Measurements from ENCODE around the gene CRISPLD2.
"Not testable (repeated sequence)": the region's sequence is repeated elsewhere in the genome, so short reads cannot be mapped to it uniquely, and the experiment has no call there.

Gene CRISPLD2

DNA sequence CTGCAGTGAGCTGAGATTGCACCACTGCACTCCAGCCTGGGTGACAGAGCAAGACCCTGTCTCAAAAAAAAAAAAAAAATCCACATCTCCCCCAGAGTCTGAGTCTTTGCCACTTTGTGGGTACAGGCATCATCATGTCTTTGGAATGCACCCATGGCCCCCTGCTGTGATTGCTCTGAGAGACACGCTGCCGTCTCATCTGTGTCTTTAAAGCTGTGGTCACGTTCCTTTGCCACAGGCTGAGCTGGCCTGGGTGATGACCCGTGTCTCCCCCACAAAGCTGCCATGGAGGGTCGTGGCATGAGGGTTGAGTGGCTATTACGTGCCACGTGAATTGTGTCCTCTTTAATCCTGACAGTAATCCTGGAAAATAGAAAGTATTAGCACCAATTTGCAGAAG, 20.2 kb downstream of the CRISPLD2 start:
- DNase-seq (ENCODE audit: low read depth in 2 of 2): no peak

DNA sequence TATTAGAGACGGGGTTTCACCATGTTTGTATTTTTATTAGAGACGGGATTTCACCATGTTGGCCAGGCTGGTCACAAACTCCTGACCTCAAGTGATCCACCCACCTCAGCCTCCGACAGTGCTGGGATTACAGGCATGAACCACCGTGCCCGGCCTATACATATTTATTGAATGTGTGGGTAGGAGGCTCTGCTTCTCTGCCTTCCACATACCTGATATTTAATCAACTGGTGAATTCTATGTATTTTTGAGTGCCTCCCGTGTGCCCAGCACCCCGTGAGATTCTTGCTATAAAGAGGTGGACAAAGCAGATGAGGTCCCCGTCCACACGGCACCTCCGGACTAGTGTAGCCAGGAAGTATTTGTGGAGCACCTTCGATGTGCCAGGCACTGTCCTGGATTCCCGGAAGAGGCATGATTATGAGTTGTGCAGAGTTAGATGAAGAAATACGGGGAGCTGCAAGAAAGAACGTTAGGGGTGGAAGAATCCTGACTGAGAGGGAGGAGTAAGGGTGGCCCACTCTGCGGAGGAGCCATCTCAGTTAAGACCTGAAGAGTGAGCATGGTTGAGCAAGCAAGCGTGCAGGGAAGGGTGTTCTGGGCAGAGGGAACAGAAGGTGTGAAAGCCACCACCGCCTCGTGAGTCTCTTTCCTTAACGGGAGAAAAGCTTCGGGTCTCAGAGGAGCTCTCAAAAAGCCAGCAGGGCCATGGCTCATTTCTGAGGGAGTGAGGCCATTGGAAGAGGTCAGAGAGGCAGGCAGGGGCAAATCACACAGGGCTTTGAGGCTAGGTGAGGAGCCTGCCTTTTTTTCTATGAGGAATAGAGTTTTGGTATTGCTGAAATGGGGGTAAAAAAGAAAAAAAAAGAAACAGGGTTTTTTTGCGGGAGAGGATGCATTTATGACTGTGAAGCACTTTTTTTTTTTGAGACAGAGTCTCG, 21.2 kb downstream of the CRISPLD2 start:
- no peak for DNase-seq (ENCODE audit: low read depth in 2 of 2)

DNA sequence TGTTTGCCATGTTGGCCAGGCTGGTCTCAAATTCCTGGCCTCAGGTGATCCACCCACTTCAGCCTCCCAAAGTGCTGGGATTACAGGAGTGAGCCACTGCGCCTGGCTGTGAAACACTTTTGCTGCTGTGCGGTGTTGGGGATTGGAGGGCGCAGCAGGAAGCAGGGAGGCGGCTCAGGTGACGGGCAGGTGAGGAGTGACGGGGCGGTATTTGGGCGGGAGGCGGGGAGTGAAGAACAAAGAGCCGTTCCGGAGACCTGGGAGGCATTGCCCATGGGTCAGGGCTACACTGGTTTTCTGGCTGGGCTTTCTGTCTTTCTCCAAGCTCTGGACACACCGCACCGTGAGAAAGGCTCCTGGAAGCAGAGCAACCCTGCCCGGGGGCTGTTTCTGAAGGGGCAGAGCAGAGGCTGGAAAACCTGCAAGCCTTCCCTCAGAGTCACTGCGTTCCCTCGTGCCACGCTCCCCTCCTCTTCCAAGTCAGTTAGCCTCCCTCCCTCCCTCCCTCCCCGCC, 22.1 kb downstream of the CRISPLD2 start:
- no peak for DNase-seq (ENCODE audit: low read depth in 2 of 2)

DNA sequence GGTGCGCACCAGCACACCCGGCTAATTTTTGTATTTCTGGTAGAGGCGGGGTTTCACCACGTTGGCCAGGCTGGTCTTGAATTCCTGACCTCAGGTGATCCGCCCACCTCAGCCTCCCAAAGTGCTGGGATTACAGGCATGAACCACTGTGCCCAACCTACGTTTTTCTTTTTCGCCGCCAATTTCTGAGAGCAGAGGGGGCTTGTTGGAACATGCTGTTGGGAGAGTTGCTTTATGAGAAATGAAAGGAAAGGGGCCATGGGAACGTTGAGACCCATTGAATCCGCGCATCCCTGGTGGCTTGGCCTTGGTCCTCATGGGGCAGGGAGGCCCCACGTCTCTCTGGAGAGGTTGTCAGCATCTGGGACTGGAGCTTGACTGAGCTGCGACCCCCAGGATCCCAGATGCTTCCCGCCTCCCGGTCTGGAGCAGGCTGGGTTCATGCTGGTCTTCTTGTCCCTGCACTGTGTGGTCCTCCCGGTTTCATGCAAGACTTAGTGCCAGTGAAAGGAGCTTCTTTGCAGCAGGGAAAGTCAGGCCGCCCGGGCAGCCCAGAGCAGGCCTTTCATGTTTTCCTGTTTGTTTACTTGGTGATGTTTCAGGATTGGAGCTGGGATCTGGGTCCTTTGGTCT, 22.8 kb downstream of the CRISPLD2 start:
- no peak for DNase-seq (ENCODE audit: low read depth in 2 of 2)

DNA sequence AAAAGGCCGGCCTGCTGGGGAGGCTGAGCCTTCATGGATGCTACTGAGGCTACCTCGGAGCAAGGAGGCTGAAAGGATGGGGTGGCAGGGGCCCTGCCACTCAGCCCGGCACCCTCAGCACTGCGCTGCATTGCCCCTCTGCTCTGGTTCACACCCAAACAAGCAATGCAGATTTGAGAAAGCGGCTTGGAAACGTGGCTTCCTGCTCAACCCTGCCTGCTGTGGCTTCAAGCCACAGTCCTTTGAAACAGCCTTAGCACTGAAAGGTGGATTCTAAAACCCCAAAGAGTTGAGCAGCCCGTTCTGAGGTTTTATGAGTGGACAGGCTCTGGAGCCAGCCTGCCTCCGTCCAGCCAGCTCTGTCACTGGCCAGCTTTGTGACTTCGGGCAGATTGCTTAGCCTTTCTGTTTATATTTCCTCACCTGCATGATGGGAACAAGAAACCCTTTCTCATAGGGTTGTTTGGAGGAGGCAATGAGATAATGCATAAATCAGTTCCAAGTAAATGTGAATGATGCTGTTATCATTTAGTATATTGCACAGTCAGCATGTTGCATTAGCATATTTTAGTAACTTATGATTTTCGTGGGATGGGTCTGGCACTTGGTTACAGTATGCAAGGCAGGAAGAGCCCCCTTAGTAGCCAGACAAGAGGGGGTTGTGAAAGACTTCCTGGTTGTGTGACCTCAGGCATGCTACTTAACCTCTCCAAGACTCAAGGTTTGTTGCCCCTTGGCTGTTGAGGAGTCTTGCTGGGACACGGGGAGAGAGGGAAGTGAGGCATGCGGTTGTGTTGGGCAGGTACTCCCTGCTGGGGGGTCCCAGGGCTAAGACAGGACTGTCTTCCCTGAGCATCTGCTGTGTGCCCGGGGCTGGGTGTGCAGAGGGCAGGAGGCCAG, 23.6 kb downstream of the CRISPLD2 start:
- no peak for DNase-seq (ENCODE audit: low read depth in 2 of 2)

DNA sequence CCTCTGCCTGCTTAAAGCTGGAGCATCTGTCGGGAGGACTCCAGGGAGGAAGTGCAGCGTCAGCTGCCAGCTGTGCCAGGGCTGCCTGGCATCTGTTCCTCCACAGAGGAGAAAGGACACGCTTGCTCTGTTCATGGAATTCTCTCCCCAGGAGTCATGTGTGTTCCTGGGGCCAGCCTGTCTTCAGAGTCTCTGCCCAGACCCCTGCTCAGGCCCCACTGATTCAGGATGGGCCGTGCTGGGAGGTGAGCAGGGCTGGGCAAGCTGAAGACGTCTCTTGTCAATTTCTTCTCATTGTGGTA, 24.2 kb downstream of the CRISPLD2 start:
- DNase-seq (ENCODE audit: low read depth in 2 of 2): no peak

DNA sequence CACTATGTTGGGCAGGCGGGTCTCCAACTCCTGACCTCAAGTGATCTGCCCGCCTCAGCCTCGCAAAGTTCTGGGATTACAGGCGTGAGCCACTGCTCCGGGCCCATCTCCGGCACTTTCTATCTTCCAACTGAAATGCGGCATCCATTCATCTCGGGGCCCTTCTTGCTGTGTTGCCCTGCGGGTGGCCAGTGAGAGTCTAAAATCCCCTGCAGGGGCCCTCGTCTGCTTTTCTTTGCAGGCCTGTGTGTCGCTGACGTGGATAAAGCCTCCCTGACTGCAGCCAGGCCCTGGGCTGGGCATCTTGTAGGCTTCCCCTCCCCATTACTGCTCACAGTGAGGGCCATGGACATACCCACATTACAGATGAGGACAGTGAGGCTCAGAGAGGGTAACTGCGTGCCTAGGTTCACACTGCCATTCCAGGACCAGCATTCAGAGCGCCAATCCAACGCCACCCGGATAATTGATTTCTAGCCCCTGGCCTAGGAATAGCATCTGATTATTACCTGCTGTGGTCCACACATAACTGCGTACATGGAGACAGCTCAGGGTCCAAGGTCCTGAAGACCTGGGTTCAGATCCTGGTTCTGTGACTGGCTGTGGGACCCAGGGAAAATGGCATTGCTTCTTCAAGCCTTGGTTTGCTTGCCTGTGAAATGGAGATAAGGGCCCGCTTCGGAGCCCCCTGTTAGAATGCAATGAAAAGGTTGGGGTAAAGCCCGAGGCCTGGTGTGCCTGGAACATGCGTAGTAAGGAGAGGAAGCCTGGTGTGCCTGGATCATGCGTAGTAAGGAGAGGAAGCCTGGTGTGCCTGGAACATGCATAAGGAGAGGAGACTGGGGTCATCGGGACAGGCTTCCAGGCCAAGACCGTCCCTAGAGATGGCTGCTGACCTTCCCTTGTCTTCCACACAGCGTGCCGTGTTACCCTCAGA, 25.0 kb downstream of the CRISPLD2 start:
- DNase-seq (ENCODE audit: low read depth in 2 of 2): no peak

DNA sequence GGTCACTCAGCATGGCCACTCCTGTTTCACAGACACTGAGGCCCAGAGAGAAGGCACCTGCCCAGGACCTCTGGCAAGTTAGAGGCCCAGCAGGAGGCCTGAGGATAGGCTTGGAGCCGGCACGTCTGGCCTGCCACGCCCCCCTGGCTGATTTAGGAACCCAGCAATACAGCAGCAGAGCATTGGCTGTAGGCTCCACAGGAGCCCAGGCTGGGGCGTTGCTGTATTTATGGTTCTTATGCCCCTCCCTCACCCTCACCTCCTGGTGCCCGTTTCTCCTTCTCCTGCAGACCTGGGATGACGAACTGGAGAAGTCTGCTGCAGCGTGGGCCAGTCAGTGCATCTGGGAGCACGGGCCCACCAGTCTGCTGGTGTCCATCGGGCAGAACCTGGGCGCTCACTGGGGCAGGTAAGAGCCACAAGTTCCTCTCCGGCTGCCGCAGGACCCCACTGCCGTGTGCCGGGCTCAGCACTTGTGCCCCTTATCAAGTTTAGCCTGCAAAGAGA, 25.8 kb downstream of the CRISPLD2 start:
- no peak for DNase-seq (ENCODE audit: low read depth in 2 of 2)

DNA sequence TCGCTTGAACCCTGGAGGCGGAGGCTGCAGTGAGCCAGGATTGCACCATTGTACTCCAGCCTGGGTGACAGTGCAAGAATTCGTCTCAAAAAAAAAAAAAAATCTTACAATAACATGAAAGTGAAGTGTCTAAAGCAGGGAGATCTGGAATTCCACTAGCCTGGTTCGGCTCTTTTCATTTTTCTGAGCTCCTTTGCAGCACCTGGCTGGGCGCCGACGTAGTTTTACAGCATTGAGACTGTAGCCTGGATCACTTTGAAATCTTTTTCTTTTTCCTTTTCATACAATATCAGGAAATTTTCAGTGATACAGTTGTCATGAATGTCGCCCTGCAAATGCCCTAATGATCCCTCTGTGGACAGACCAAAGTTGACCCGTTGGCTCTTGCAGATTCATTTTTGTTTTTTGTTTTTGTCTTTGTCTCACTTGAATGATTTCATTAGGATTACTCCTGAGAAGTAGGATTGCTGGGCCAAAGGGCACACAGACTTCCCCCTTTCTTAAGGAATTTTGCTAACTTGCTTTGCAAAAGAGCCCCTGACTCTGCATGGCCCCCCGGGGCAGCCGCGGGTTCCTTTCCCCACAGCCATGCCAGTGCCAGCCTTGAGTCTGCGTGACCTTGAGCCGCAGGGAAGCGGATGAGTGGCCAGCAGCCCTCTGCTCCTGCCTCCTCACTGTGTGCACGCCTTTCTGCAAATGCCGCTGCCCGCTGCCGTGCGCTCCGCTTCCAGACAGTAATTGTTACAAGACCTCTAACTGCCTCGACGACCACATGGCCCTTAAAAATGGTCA, 28.0 kb downstream of the CRISPLD2 start:
- DNase-seq (ENCODE audit: low read depth in 2 of 2): no peak

DNA sequence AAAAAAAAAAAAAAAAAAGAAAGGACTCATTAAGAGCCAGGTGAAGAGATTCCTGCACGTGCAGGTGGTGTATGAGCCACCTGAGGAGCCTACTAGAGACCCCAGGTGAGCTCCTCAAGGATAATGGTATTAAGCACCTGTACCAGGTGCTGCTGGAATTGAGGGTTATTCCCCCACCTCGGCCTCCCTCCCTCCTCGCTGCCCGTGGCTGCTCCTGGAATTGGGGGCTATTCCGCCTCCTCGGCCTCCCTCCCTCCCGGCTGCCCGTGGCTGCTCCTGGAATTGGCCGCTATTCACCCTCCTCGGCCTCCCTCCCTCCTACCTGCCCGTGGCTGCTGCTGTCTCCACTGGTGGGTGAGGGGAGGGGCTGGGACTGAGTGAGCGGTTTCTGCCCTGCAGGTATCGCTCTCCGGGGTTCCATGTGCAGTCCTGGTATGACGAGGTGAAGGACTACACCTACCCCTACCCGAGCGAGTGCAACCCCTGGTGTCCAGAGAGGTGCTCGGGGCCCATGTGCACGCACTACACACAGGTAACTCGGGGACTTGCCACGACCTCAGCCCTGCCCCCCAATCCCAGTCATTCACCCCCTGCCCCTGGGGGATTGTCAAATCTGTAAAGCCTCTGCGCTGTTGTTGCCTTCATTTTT, 29.3 kb downstream of the CRISPLD2 start:
- no peak for DNase-seq (ENCODE audit: low read depth in 2 of 2)

DNA sequence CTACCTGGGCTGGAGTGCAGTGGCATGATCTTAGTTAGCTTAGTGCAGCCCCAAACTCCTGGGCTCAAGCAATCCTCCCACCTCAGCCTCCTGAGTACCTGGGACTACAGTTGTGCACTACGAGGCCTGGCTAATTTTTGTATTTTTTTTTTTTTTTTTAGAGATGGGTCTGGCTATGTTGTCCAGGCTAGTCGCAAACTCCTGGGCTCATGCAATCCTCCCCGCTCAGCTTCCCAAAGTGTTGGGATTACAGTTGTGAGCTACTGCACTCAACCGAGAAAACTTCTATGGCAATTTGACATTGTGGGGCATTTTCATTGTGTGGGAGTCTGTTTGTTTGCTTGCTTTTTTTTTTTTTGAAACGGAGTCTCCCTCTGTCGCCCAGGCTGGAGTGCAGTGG, 30.0 kb downstream of the CRISPLD2 start:
- DNase-seq (ENCODE audit: low read depth in 2 of 2): no peak

DNA sequence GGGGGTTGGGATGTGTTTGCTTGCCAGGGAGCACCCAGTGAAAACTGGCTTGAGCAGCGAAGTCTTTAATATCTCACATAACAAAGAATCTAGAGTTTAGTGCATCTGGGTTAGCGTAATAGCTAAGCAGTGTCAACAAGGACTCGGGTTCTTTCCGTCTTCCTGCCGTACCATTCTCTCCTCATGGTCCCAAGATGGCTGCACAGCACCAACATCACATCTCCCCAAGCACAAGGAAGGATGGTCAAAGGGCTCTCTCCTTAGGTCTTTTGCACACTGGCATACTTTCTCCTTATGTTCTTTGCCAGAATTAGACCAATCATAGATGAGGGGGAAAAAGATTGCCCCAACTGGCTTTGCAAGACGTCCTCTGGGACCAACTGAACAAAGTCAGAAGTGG, 30.9 kb downstream of the CRISPLD2 start:
- DNase-seq (ENCODE audit: low read depth in 2 of 2): no peak

DNA sequence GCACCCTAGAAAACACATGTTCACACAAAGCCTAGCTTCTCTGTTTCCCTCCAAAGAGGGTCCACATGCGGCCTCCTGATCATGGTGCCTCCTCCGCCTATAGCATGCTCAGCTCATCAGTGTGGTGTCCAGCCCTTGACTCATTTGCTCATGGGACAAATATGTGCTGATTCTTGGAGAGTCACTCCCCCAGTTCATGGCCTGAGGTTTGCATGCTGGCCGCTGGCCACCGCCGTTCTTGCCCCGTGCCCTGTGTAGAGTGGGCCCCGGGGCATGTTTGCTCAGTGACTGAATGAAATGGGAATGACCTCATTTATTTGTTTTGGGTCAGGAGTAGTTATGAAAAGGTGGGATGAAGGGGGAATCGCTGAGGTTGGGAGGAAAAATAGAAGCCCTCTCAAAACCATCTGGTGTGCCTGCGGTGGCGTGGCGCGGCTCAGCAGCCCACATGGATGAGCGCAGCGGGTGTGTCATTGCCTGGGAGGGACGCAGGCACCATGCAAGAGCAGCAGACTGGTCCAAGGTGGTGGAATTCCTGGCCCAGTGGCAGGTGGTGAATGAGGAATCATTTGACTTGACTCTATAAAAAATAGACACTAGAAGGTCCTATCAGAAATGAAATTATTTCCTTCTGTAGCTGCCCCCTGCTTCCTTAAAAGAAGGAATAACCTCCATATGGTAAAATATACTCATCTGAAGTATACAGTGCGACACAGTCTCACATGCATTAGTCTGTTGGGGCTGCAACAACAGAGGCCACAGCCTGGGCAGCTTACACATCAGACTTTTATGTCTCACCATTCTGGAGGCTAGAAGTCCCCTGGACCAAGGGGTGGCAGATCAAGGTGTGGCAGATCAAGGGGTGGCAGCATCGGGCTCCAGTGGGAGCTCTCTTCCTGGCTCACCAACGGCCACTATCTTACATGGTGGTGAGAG, 31.7 kb downstream of the CRISPLD2 start:
- no peak for DNase-seq (ENCODE audit: low read depth in 2 of 2)

DNA sequence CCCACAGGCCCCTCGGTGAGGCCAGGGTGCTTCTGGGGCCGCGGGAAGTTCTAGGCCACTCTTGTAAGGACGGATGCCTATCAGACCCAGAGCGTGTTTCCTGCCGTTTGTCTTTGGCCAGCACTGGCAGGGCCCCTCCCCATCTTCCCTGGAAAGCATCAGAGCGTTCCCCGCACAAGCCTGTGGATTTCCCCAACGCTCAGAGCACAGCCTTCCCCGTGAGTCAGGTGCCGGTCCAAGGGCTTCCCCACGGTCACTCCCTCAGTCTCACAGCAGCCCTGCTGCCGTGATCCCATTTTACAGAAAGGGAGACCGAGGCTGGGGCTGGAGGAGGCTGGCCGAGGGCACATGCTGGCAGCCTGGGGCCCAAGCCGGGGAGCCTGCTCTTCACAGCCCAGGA, 33.7 kb downstream of the CRISPLD2 start:
- DNase-seq (ENCODE audit: low read depth in 2 of 2): no peak

DNA sequence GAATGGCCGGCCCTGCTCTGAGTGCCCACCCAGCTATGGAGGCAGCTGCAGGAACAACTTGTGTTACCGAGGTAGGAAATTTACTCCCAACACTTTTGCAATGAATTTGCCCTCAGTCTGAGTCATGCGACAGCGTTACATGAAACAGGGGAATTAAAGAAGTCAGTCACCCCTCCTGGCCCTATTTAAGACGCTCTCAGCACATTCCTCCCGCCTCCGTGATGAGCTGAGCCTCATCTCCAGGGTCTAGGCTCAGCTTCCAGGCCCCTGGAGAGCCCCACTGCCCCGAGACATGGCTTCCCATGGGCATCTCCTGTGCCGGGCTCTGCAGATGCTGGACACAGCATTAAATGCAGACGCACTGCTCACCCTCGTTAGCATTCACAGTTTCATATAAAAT, 35.0 kb downstream of the CRISPLD2 start:
- no peak for DNase-seq (ENCODE audit: low read depth in 2 of 2)

DNA sequence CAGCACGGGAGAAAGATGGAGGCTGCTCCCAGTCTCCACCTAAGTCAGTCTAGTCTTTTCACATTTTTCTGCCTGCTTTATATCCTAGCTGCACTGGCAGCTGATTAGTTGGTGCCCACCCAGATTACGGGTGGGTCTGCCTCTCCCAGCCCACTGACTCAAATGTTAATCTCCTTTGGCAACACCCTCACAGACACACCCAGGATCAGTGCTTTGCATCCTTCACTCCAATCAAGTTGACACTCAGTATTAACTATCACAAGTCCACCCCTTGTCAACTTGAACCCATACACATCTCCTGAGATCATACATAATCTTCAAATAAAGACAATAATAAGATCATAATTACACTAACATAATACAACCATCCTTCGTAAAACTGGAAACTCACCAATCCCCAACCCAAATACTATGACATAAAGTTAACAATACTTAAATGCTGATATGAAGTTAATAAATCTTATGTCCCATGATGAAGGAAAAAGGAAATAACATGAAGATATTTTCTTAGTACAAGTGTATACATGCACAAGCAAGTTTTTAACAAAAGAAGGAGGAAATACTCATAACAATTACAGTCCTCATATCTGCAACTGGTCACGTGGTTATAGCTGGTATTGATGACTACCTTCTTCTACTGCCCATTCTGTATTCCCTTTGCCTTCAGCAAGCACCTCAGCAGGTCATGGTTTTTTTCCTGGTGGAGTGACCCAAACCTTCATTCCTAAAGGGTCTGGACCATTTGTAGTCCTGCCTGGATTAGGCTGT, 35.8 kb downstream of the CRISPLD2 start:
- DNase-seq (ENCODE audit: low read depth in 2 of 2): not testable (repeated sequence)

DNA sequence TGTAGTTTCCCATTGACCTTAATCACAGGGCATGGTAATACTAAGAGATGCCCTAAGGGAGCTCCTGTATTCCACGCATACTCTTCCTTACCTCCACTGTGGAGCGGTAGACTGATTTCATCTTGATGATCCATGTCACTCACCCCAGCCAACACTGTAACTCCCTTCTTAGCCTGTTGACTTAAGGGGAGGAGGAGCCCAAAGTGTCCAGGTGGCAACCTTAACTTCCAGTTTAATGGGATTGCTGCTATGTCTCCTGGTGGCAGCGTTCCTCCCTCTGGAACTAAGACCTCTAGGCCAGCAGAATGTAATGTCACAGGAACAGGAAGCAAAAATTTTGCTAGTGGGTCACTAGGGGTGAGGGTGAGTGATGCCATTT, 36.4 kb downstream of the CRISPLD2 start:
- not testable (repeated sequence) for DNase-seq (ENCODE audit: low read depth in 2 of 2)

DNA sequence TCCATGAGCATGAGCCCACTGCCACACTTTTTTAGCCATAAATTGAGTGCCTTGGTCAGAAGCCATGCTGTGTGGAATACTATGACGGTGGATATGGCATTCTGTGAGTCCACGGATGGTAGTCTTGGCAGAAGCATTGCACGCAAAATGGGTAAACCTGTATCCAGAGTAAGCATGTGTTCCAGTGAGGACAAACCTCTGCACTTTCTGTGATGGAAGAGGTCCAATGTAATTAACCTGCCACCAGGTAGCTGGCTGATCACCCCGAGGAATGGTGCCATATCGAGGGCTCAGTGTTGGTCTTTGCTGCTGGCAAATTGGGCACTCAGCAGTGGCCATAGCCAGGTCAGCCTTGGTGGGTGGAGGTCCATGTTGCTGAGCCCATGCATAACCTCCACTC, 37.0 kb downstream of the CRISPLD2 start:
- not testable (repeated sequence) for DNase-seq (ENCODE audit: low read depth in 2 of 2)
